H9 (cell line): Measurements from ENCODE around the gene MTCL1. TPM values are rescaled to one million over a fixed set of nuclear protein-coding genes. Genes with fewer than 3 reads are reported as not detected.

ENCODE experiments used
- DNase-seq: peaks from one replicate; pipeline ENCODE4 v3.0.0-alpha.2; 2017
- H2AFZ ChIP-seq: one replicate; pipeline ENCODE4 v1.6.1; 2013; ENCODE audit warnings: mild to moderate bottlenecking, low read length, control low read depth, moderate library complexity
- H2AK5ac ChIP-seq: 2 replicates; pipeline ENCODE4 v1.6.1; 2013; ENCODE audit warnings: low read length, control low read depth, mixed read lengths; ENCODE audit not compliant: insufficient read length
- H2BK120ac ChIP-seq: one replicate; pipeline ENCODE4 v1.6.1; 2013; ENCODE audit warnings: low read depth, mild to moderate bottlenecking, low read length, control low read depth, inconsistent platforms; ENCODE audit not compliant: poor library complexity, severe bottlenecking
- H2BK12ac ChIP-seq: 2 replicates; pipeline ENCODE4 v1.6.1; 2013; ENCODE audit warnings: low read length, control low read depth, mixed read lengths, low read depth; ENCODE audit not compliant: insufficient read length
- H2BK15ac ChIP-seq: 2 replicates; pipeline ENCODE4 v1.6.1; 2013; ENCODE audit warnings: low read depth, low read length, control low read depth
- H2BK20ac ChIP-seq: one replicate; pipeline ENCODE4 v1.6.1; 2013; ENCODE audit warnings: low read depth, mild to moderate bottlenecking, low read length, control low read depth, inconsistent platforms; ENCODE audit not compliant: poor library complexity, severe bottlenecking
- H2BK5ac ChIP-seq: 2 replicates; pipeline ENCODE4 v1.6.1; 2013; ENCODE audit warnings: low read length, control low read depth, mixed read lengths; ENCODE audit not compliant: insufficient read length
- H3K14ac ChIP-seq: 2 replicates; pipeline ENCODE4 v1.6.1; 2013; ENCODE audit warnings: low read length, control low read depth; ENCODE audit not compliant: insufficient read depth
- H3K18ac ChIP-seq: 2 replicates; pipeline ENCODE4 v1.6.1; 2013; ENCODE audit warnings: low read depth, mild to moderate bottlenecking, mixed read lengths, low read length, control low read depth; ENCODE audit not compliant: insufficient read length
- H3K23ac ChIP-seq: 2 replicates; pipeline ENCODE4 v1.6.1; 2013; ENCODE audit warnings: low read length, control low read depth, mixed read lengths, low read depth; ENCODE audit not compliant: insufficient read length
- H3K23me2 ChIP-seq: 2 replicates; pipeline ENCODE4 v1.6.1; 2013; ENCODE audit warnings: low read depth, mild to moderate bottlenecking, mixed read lengths, low read length, control low read depth; ENCODE audit not compliant: insufficient read length, poor library complexity, severe bottlenecking
- H3K27ac ChIP-seq: 2 replicates; pipeline ENCODE4 v1.5.1; 2013; ENCODE audit warnings: low read length, control low read depth, mixed read lengths, low read depth; ENCODE audit not compliant: insufficient read length
- H3K27me3 ChIP-seq: 2 replicates; pipeline ENCODE4 v1.6.1; 2013; ENCODE audit warnings: low read length, control low read depth, inconsistent platforms; ENCODE audit not compliant: insufficient read depth
- H3K4ac ChIP-seq: 2 replicates; pipeline ENCODE4 v1.6.1; 2013; ENCODE audit warnings: low read depth, mild to moderate bottlenecking, control low read depth, inconsistent platforms, low read length, moderate library complexity
- H3K4me1 ChIP-seq: 2 replicates; pipeline ENCODE4 v1.6.1; 2013; ENCODE audit warnings: low read length, control low read depth, inconsistent platforms; ENCODE audit not compliant: insufficient read depth
- H3K4me2 ChIP-seq: 2 replicates; pipeline ENCODE4 v1.6.1; 2013; ENCODE audit warnings: low read length, control low read depth, mixed read lengths; ENCODE audit not compliant: insufficient read length, insufficient read depth
- H3K56ac ChIP-seq: 2 replicates; pipeline ENCODE4 v1.6.1; 2013; ENCODE audit warnings: low read depth, mild to moderate bottlenecking, mixed read lengths, low read length, control low read depth; ENCODE audit not compliant: insufficient read length
- H3K79me1 ChIP-seq: 2 replicates; pipeline ENCODE4 v1.6.1; 2013; ENCODE audit warnings: low read depth, mild to moderate bottlenecking, moderate library complexity, low read length, control low read depth, inconsistent platforms; ENCODE audit not compliant: insufficient read depth, poor library complexity, severe bottlenecking
- H3K79me2 ChIP-seq: 2 replicates; pipeline ENCODE4 v1.6.1; 2013; ENCODE audit warnings: low read length, control low read depth, inconsistent platforms; ENCODE audit not compliant: insufficient read depth
- H3K9ac ChIP-seq: 2 replicates; pipeline ENCODE4 v1.6.1; 2013; ENCODE audit warnings: low read length, control low read depth, mixed read lengths; ENCODE audit not compliant: insufficient read length; ENCODE audit errors: extremely low read depth
- H3K9me3 ChIP-seq: one replicate; pipeline ENCODE4 v1.6.1; 2013; ENCODE audit warnings: low read depth, low read length, inconsistent platforms; ENCODE audit not compliant: control insufficient read depth
- H3T11ph ChIP-seq: one replicate; pipeline ENCODE4 v1.6.1; 2013; ENCODE audit warnings: mild to moderate bottlenecking, low read length, control low read depth, inconsistent platforms
- H4K20me1 ChIP-seq: one replicate; pipeline ENCODE4 v1.6.1; 2013; ENCODE audit not compliant: control insufficient read depth, insufficient read length, insufficient read depth
- H4K5ac ChIP-seq: 2 replicates; pipeline ENCODE4 v1.6.1; 2013; ENCODE audit warnings: low read depth, mild to moderate bottlenecking, mixed read lengths, low read length, control low read depth; ENCODE audit not compliant: insufficient read length
- H4K8ac ChIP-seq: replicated peaks from 2 replicates; pipeline ENCODE4 v1.6.1; 2013; ENCODE audit warnings: low read length, control low read depth, mixed read lengths, low read depth; ENCODE audit not compliant: insufficient read length
- H4K91ac ChIP-seq: 2 replicates; pipeline ENCODE4 v1.6.1; 2013; ENCODE audit warnings: low read depth, mild to moderate bottlenecking, moderate library complexity, mixed read lengths, low read length, control low read depth; ENCODE audit not compliant: insufficient read length
- H3K27ac Mint-ChIP-seq, 3 experiments: 2 replicates in 2 of 3; 3 replicates in 1 of 3; pipeline ENCODE4 v1.8.0; 2020 to 2021; ENCODE audit warnings: mixed read lengths in 3 of 3, mild to moderate bottlenecking in 1 of 3, moderate library complexity in 1 of 3
- H3K27me3 Mint-ChIP-seq: 2 replicates; pipeline ENCODE4 v1.8.0; 2021; ENCODE audit warnings: low read depth, mild to moderate bottlenecking, moderate library complexity, mixed read lengths
- H3K36me3 Mint-ChIP-seq, 3 experiments: 2 replicates in 2 of 3; 3 replicates in 1 of 3; pipeline ENCODE4 v1.8.0; 2020 to 2021; ENCODE audit warnings: low read depth in 3 of 3, mixed read lengths in 3 of 3; ENCODE audit not compliant: insufficient read depth in 1 of 3
- H3K4me1 Mint-ChIP-seq, 2 experiments: 2 replicates each; pipeline ENCODE4 v1.8.0; 2020; ENCODE audit warnings: mixed read lengths in 2 of 2
- H3K4me3 Mint-ChIP-seq, 2 experiments: 2 replicates in 1 of 2; 3 replicates in 1 of 2; pipeline ENCODE4 v1.8.0; 2020 to 2021; ENCODE audit warnings: mild to moderate bottlenecking in 2 of 2, mixed read lengths in 2 of 2, moderate library complexity in 1 of 2
- H3K9me3 Mint-ChIP-seq, 2 experiments: 2 replicates in 1 of 2; 3 replicates in 1 of 2; pipeline ENCODE4 v1.8.0; 2020; ENCODE audit warnings: mild to moderate bottlenecking in 2 of 2, mixed read lengths in 2 of 2, moderate library complexity in 1 of 2
- WGBS: extraction: QIAGEN DNeasy Blood & Tissue Kit; methylation state at CpG from one replicate; pipeline ENCODE4 v1.1.7; 2013; ENCODE audit warnings: missing lambda C conversion rate, low lambda C conversion rate, mixed read lengths; ENCODE audit not compliant: insufficient read length; ENCODE audit errors: extremely low coverage; 5-methylcytosine and 5-hydroxymethylcytosine counted together
- total RNA-seq: library from RNA; stranded (reverse); gene quantifications from 2 replicates; pipeline ENCODE4 v1.2.1, GENCODE V29; 2021
- TF ChIP-seq, protein P1 (sequence below): fragments of 200-600 bp; sonication (generic); conservative IDR thresholded peaks from 3 replicates; pipeline ENCODE4 v1.8.0; 2021; ENCODE audit warnings: antibody characterized with exemption, mild to moderate bottlenecking

The MTCL1 gene
- total RNA-seq, 1 experiment from 2014 or later: 50.7 TPM

DNA sequence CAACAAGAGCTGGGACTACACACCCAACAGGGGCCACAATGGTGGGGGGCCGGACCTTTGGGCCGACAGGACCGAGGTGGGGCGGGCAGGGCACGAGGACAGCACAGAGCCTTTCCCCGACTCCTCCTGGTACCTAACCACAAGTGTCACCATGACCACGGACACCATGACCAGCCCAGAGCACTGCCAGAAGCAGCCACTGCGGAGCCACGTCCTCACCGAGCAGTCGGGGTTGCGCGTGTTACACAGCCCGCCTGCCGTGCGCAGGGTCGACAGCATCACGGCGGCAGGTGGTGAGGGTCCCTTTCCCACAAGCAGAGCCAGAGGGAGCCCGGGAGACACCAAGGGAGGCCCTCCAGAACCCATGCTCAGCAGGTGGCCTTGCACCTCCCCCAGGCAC lies 119.5 kb downstream of the MTCL1 start:
- Histone ChIP-seq H2BK15ac (no peak overlapping the region), H3K18ac (no peak overlapping the region), H2BK5ac (no peak overlapping the region), H3K14ac (no peak overlapping the region), H2BK12ac (no peak overlapping the region), H2BK120ac (no peak overlapping the region), H3K56ac (no peak overlapping the region), H3K4ac (no peak overlapping the region), H3K27ac (no peak overlapping the region), H3K79me2 (no peaks in the 10 kb centered on the region), H4K5ac (no peak overlapping the region), H2BK20ac (no peak overlapping the region), H3K9ac (no peak overlapping the region), H3K27me3 (no peaks in the 10 kb centered on the region), H3K79me1 (no peaks in the 10 kb centered on the region), H3K4me1 (no peaks in the 10 kb centered on the region; the same call in 1 of the 2 replicates), H3K4me2 (no peak overlapping the region), H4K91ac (no peak overlapping the region), H2AK5ac (no peak overlapping the region), H2AFZ (no peak overlapping the region), H3K23ac (no peak overlapping the region), H3K23me2 (no peaks in the 10 kb centered on the region), H4K20me1 (no peaks in the 10 kb centered on the region), H3K9me3 (no peaks in the 10 kb centered on the region), H3T11ph (no peak overlapping the region), H4K8ac (no peak overlapping the region)
- Mint-ChIP-seq H3K4me3 (no peak overlapping the region), H3K9me3 (no peaks in the 10 kb centered on the region; a peak in 1 of 5 replicates), H3K27me3 (no peaks in the 10 kb centered on the region), H3K27ac (no peak overlapping the region), H3K36me3 (peaks cover 20 to 63% (median 55%) of the 10 kb centered on the region in 3 experiments; a peak in 6 of 7 replicates), H3K4me1 (peaks cover 15 to 25% of the 10 kb centered on the region in 2 experiments)
- no CpG with 5 or more reads among the region's 20 CpGs for WGBS
- TF ChIP-seq, protein P1, sequence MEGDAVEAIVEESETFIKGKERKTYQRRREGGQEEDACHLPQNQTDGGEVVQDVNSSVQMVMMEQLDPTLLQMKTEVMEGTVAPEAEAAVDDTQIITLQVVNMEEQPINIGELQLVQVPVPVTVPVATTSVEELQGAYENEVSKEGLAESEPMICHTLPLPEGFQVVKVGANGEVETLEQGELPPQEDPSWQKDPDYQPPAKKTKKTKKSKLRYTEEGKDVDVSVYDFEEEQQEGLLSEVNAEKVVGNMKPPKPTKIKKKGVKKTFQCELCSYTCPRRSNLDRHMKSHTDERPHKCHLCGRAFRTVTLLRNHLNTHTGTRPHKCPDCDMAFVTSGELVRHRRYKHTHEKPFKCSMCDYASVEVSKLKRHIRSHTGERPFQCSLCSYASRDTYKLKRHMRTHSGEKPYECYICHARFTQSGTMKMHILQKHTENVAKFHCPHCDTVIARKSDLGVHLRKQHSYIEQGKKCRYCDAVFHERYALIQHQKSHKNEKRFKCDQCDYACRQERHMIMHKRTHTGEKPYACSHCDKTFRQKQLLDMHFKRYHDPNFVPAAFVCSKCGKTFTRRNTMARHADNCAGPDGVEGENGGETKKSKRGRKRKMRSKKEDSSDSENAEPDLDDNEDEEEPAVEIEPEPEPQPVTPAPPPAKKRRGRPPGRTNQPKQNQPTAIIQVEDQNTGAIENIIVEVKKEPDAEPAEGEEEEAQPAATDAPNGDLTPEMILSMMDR: no peak
- no peak for DNase-seq
